A549 (cell line): ENCODE measurements around the gene ZNF775. TPM values are rescaled to one million over a fixed set of nuclear protein-coding genes. Genes with fewer than 3 reads are reported as not detected.
A peak's percentile ranks its signal among the peaks of the same experiment; 100 is the strongest.

ENCODE experiments used
- ATAC-seq, 2 experiments: fragments of 200-7000 bp in 1 of 2; fragments of >200 bp in 1 of 2; cut with Nextera tagmentation in 1 of 2; cut with Tn5 transposase in 1 of 2; 3 replicates each; pipeline versions ENCODE4 v1.8.0 to v1.9.1; 2018 to 2020; ENCODE audit warnings: mild to moderate bottlenecking in 1 of 2, moderate library complexity in 1 of 2
- CTCF ChIA-PET: fragments of 300-600 bp; sonication (Branson Sonifier 250); formaldehyde crosslinking; extraction: SDS; loops from one replicate; lab custom pipeline; 2021; ENCODE audit warnings: antibody characterized with exemption, inconsistent platforms; lab: Yijun Ruan, JAX
- POLR2A ChIA-PET: fragments of 350-600 bp; formaldehyde crosslinking; extraction: SDS; loops from one replicate; lab custom pipeline; 2021; ENCODE audit warnings: antibody characterized with exemption, inconsistent platforms; lab: Yijun Ruan, JAX
- DNase-seq, 2 experiments: peaks; one replicate each; pipeline versions ENCODE4 v3.0.0 to v3.0.0-alpha.2; 2011 to 2016; ENCODE audit warnings: low read depth in 1 of 2, low spot score in 1 of 2
- FAIRE-seq: peaks from 2 replicates; lab custom pipeline; 2011; peaks lifted over from hg19 to GRCh38; lab: Jason Lieb, UNC
- H3K27ac ChIP-seq, 2 experiments: fragments of >200 bp; sonication (Bioruptor Twin); formaldehyde crosslinking; 3 replicates each; pipeline ENCODE4 v1.5.1; 2016 to 2017
- H3K4me1 ChIP-seq: fragments of >200 bp; sonication (Bioruptor Twin); formaldehyde crosslinking; 3 replicates; pipeline ENCODE4 v1.6.1; 2016
- H3K4me2 ChIP-seq: fragments of >200 bp; sonication (Bioruptor Twin); formaldehyde crosslinking; 3 replicates; pipeline ENCODE4 v1.6.1; 2016
- H3K4me3 ChIP-seq: fragments of >200 bp; sonication (Bioruptor Twin); formaldehyde crosslinking; 3 replicates; pipeline ENCODE4 v1.5.1; 2016
- H3K9me3 ChIP-seq: fragments of >200 bp; sonication (Bioruptor Twin); formaldehyde crosslinking; 3 replicates; pipeline ENCODE4 v1.6.1; 2016
- ATOH8 ChIP-seq: fragments of 250-450 bp; sonication (Bioruptor Pico); IDR thresholded peaks from 2 replicates; pipeline ENCODE4 v1.5.0; 2020; ENCODE audit warnings: low read depth, mild to moderate bottlenecking, moderate library complexity
- BHLHE40 ChIP-seq: IDR thresholded peaks from 2 replicates; pipeline ENCODE4 v1.6.1; 2012; ENCODE audit warnings: low read depth, low read length, inconsistent platforms
- CHD2 ChIP-seq: fragments of 150-350 bp; IDR thresholded peaks from 2 replicates; pipeline ENCODE4 v1.6.1; 2014; ENCODE audit warnings: low read length; ENCODE audit not compliant: partially characterized antibody
- CHD4 ChIP-seq: fragments of 200-600 bp; sonication (generic); IDR thresholded peaks from 2 replicates; pipeline ENCODE4 v1.6.1; 2016; ENCODE audit warnings: antibody characterized with exemption, mild to moderate bottlenecking, borderline replicate concordance
- CTCF ChIP-seq: fragments of >200 bp; sonication (Bioruptor Twin); formaldehyde crosslinking; IDR thresholded peaks from 3 replicates; pipeline ENCODE4 v1.5.1; 2016
- EHF ChIP-seq: fragments of 250-450 bp; sonication (Bioruptor Pico); IDR thresholded peaks from 2 replicates; pipeline ENCODE4 v1.5.0; 2020; ENCODE audit warnings: mild to moderate bottlenecking
- ELK1 ChIP-seq: fragments of 150-350 bp; IDR thresholded peaks from 2 replicates; pipeline ENCODE4 v1.6.1; 2014; ENCODE audit warnings: low read depth, mild to moderate bottlenecking, low read length
- FOSL2 ChIP-seq, 2 experiments: fragments of 450-650 bp in 1 of 2; fragments of >200 bp in 1 of 2; sonication (Bioruptor Twin) in 1 of 2; formaldehyde crosslinking; IDR thresholded peaks; 2 replicates each; pipeline versions ENCODE4 v1.5.0 to v1.6.1; 2016 to 2020; ENCODE audit warnings: mild to moderate bottlenecking in 1 of 2, moderate library complexity in 1 of 2
- HDAC2 ChIP-seq: fragments of 200-600 bp; sonication (generic); IDR thresholded peaks from 2 replicates; pipeline ENCODE4 v1.6.1; 2016
- HEYL ChIP-seq: fragments of 250-450 bp; sonication (Bioruptor Pico); IDR thresholded peaks from 2 replicates; pipeline ENCODE4 v1.8.0; 2021; ENCODE audit warnings: mild to moderate bottlenecking, moderate library complexity
- HMGXB4 ChIP-seq: fragments of 250-450 bp; sonication (Bioruptor Pico); IDR thresholded peaks from 2 replicates; pipeline ENCODE4 v1.5.0; 2021; ENCODE audit warnings: mild to moderate bottlenecking, moderate library complexity, borderline replicate concordance
- HOXA7 ChIP-seq: fragments of 250-450 bp; sonication (Bioruptor Pico); IDR thresholded peaks from 2 replicates; pipeline ENCODE4 v1.5.0; 2020; ENCODE audit warnings: mild to moderate bottlenecking, moderate library complexity
- HOXB13 ChIP-seq: fragments of 250-450 bp; sonication (Bioruptor Pico); IDR thresholded peaks from 2 replicates; pipeline ENCODE4 v1.5.0; 2020; ENCODE audit warnings: low read depth, mild to moderate bottlenecking, moderate library complexity
- HOXB5 ChIP-seq: fragments of 250-450 bp; sonication (Bioruptor Pico); IDR thresholded peaks from 2 replicates; pipeline ENCODE4 v1.5.0; 2020; ENCODE audit warnings: mild to moderate bottlenecking, moderate library complexity
- JUN ChIP-seq, 2 experiments: fragments of >200 bp; sonication (Bioruptor Twin); formaldehyde crosslinking; IDR thresholded peaks; 2 replicates in 1 of 2; 3 replicates in 1 of 2; pipeline ENCODE4 v1.6.1; 2016 to 2017
- JUNB ChIP-seq: fragments of >200 bp; sonication (Bioruptor Twin); formaldehyde crosslinking; IDR thresholded peaks from 2 replicates; pipeline ENCODE4 v1.6.1; 2016
- MAX ChIP-seq: IDR thresholded peaks from 2 replicates; pipeline ENCODE4 v1.6.1; 2012
- MYC ChIP-seq: IDR thresholded peaks from 2 replicates; pipeline ENCODE4 v1.6.1; 2012; ENCODE audit warnings: mild to moderate bottlenecking, inconsistent platforms, low read length, improper control_type of control experiment, borderline replicate concordance
- NPAS2 ChIP-seq: fragments of 250-450 bp; sonication (Bioruptor Pico); IDR thresholded peaks from 2 replicates; pipeline ENCODE4 v1.8.0; 2022; ENCODE audit warnings: mild to moderate bottlenecking, moderate library complexity, borderline replicate concordance
- NR3C1 ChIP-seq: fragments of >200 bp; sonication (Bioruptor Twin); formaldehyde crosslinking; IDR thresholded peaks from 3 replicates; pipeline ENCODE4 v1.6.1; 2017
- RFX5 ChIP-seq: fragments of 450-650 bp; IDR thresholded peaks from 2 replicates; pipeline ENCODE4 v1.7.1; 2014; ENCODE audit warnings: antibody characterized with exemption, mild to moderate bottlenecking, moderate library complexity
- RNF2 ChIP-seq: fragments of 200-600 bp; sonication (generic); IDR thresholded peaks from 2 replicates; pipeline ENCODE4 v1.6.1; 2016; ENCODE audit warnings: low read depth, mild to moderate bottlenecking, antibody characterized with exemption, moderate library complexity, borderline replicate concordance
- SMC3 ChIP-seq: fragments of >200 bp; sonication (Bioruptor Twin); formaldehyde crosslinking; IDR thresholded peaks from 3 replicates; pipeline ENCODE4 v1.6.1; 2018; ENCODE audit warnings: inconsistent platforms
- SREBF2 ChIP-seq: fragments of 450-650 bp; IDR thresholded peaks from 2 replicates; pipeline ENCODE4 v1.6.1; 2014; ENCODE audit warnings: mild to moderate bottlenecking, moderate library complexity
- TFCP2L1 ChIP-seq: fragments of 250-450 bp; sonication (Bioruptor Pico); IDR thresholded peaks from 2 replicates; pipeline ENCODE4 v1.5.0; 2021; ENCODE audit warnings: mild to moderate bottlenecking
- USF2 ChIP-seq: fragments of 450-650 bp; IDR thresholded peaks from 2 replicates; pipeline ENCODE4 v1.6.1; 2014; ENCODE audit warnings: antibody characterized with exemption
- ZC3H11A ChIP-seq: fragments of 450-650 bp; IDR thresholded peaks from 2 replicates; pipeline ENCODE4 v1.6.1; 2014; ENCODE audit warnings: antibody characterized with exemption, mild to moderate bottlenecking
- WGBS: methylation state at CpG from one replicate; pipeline ENCODE4 v1.1.6; 2017; ENCODE audit errors: missing lambda C conversion rate; 5-methylcytosine and 5-hydroxymethylcytosine counted together
- polyA plus RNA-seq, 4 experiments: library from polyadenylated mRNA; depleted of rRNA in 3 of 4; stranded (reverse); fragments of >200 nt; fragmentation: RNase III in 1 of 4; extraction: RNeasy Plus Mini Kit Qiagen cat#74134 plus additional on column Dnase treatment in 1 of 4; gene quantifications; 2 replicates in 3 of 4; 3 replicates in 1 of 4; pipeline ENCODE4 v1.2.3, GENCODE V29; 2011 to 2017
- TF ChIP-seq, protein P1 (sequence below): fragments of >200 bp; sonication (Bioruptor Twin); formaldehyde crosslinking; IDR thresholded peaks from 3 replicates; pipeline ENCODE4 v1.6.1; 2016
- TF ChIP-seq, protein P2 (sequence below): IDR thresholded peaks from 2 replicates; pipeline ENCODE4 v1.6.1; 2012; ENCODE audit warnings: low read depth, borderline replicate concordance

Gene ZNF775
- polyA plus RNA-seq, 2 of the 4 experiments (the other 2 are of a cell fraction) = 1.7 to 5.4 TPM

- no peak for FAIRE-seq
- under 1% methylated on average over 26 of the region's 85 CpGs for WGBS
- H3K27ac ChIP-seq = peak within 1 kb of the TSS; percentile 96 to 100
- POLR2A ChIA-PET = interaction anchor here (1.1 to 3.1 kb wide), 5 partner anchors 10 to 55 kb away, joined by 3 to 44 read pairs (median 3); a partner anchor contains a TSS
- peak; percentile 69 to 70 for ATAC-seq
- DNase-seq = peak; percentile 72 to 93
- H3K4me3 ChIP-seq = peak within 1 kb of the TSS; percentile 96
- H3K9me3 ChIP-seq = no peaks in the 10 kb centered on the region
- peak within 1 kb of the TSS; percentile 100 for H3K4me2 ChIP-seq
- peaks cover 19% of the 10 kb centered on the region; the same call in 2 of the 3 replicates for H3K4me1 ChIP-seq
- CTCF ChIA-PET = interaction anchor here (1.0 to 6.7 kb wide), 6 partner anchors 10 to 591 kb away, joined by 3 to 44 read pairs (median 5); no protein-coding TSS in a partner anchor
- TF ChIP-seq SREBF2 (no peak), JUN (IDR thresholded peaks at IDR 0.05) (peak; percentile 80 to 88; a peak in 4 of 5 replicates), RFX5 (no peak), ZC3H11A (no peak), ELK1 (no peak), SMC3 (peak; percentile 18; the same call in 1 of the 3 replicates), HEYL (CRISPR knock-in tag) (0 out of 2 replicates have a peak, but pooled peaks have one; percentile 24), HOXA7 (CRISPR knock-in tag) (no peak), HMGXB4 (CRISPR knock-in tag) (peak; percentile 68; the same call in 1 of the 2 replicates), CHD4 (no peak), ATOH8 (CRISPR knock-in tag) (peak; percentile 54; the same call in 1 of the 2 replicates), HOXB13 (CRISPR knock-in tag) (peak; percentile 48; the same call in 1 of the 2 replicates), BHLHE40 (0 out of 2 replicates have a peak, but pooled peaks have one; percentile 39), CTCF (no peak), RNF2 (peak; percentile 98; the same call in 1 of the 2 replicates), HOXB5 (CRISPR knock-in tag) (peak; percentile 32; the same call in 1 of the 2 replicates), MYC (peak; percentile 93), JUNB (no peak), NR3C1 (no peak), FOSL2 (IDR thresholded peaks at IDR 0.05) (0 out of 2 replicates have a peak, but pooled peaks have one; percentile 10), FOSL2 (CRISPR knock-in tag; IDR thresholded peaks at IDR 0.05) (0 out of 2 replicates have a peak, but pooled peaks have one; percentile 23), USF2 (peak; percentile 56), HDAC2 (peak; percentile 68; the same call in 1 of the 2 replicates), MAX (peak; percentile 96), NPAS2 (peak; percentile 58; the same call in 1 of the 2 replicates), EHF (CRISPR knock-in tag) (peak; percentile 47), CHD2 (peak; percentile 22), TFCP2L1 (no peak)
- TF ChIP-seq, protein P1, sequence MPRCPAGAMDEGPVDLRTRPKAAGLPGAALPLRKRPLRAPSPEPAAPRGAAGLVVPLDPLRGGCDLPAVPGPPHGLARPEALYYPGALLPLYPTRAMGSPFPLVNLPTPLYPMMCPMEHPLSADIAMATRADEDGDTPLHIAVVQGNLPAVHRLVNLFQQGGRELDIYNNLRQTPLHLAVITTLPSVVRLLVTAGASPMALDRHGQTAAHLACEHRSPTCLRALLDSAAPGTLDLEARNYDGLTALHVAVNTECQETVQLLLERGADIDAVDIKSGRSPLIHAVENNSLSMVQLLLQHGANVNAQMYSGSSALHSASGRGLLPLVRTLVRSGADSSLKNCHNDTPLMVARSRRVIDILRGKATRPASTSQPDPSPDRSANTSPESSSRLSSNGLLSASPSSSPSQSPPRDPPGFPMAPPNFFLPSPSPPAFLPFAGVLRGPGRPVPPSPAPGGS = no peak; the same call in 1 of the 3 replicates
- TF ChIP-seq, protein P2, sequence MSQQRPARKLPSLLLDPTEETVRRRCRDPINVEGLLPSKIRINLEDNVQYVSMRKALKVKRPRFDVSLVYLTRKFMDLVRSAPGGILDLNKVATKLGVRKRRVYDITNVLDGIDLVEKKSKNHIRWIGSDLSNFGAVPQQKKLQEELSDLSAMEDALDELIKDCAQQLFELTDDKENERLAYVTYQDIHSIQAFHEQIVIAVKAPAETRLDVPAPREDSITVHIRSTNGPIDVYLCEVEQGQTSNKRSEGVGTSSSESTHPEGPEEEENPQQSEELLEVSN = peak; percentile 83
These were observed 10.8 kb upstream of the ZNF775 start, which contains the start of gene REPIN1 for GRCh38 chr7:150368096-150368883. Gene REPIN1 (plus strand): TSS chr7:150368822. CDS start chr7:150369712, 890 bp downstream.
